NCI-H1048 (cell line): Measurements from ENCODE around the gene USP31.
"Not testable (repeated sequence)": the region's sequence is repeated elsewhere in the genome, so short reads cannot be mapped to it uniquely, and the experiment has no call there.

ENCODE experiments used
- DNase-seq: peaks from one replicate; lab custom pipeline; 2025; lab: John Stamatoyannopoulos, UW

Gene USP31

DNA sequence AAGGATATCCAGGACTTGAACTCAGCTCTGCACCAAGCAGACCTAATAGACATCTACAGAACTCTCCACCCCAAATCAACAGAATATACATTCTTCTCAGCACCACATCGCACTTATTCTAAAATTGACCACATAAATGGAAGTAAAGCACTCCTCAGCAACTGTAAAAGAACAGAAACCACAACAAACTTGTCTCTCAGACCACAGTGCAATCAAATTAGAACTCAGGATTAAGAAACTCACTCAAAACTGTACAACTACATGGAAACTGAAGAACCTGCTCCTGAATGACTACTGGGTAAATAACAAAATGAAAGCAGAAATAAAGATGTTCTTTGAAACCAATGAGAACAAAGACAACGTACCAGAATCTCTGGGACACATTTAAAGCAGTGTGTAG is 52.8 kb downstream of the USP31 start:
- DNase-seq = not testable (repeated sequence)

DNA sequence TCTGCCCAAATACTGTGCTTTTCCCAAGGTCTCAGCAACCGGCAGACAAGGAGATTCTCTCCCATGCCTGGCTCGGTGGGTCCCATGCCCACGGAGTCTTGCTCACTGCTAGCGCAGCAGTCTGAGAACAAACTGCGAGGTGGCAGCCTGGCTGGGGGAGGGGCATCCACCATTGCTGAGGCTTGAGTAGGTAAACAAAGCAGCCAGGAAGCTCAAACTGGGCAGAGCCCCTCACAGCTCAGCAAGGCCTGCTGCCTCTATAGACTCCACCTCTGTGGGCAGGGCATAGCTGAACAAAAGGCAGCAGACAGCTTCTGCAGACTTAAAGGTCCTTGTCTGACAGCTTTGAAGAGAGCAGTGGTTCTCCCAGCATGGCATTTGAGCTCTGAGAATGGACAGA is 55.1 kb downstream of the USP31 start:
- not testable (repeated sequence) for DNase-seq

DNA sequence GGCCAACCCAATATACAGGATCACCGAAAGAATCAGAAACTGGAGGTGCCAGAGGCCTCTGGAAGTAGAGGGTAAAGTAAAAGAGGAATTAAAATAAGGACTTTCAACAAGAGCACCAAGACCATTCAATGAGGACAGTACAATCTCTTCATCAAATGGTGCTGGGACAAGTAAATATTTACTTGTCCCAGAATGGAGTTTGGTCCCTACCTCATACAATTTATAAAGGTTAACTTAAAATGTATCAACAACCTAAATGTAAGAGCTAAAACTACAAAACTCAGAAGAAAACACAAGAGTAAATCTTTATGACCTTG is 56.5 kb downstream of the USP31 start:
- no peak for DNase-seq

DNA sequence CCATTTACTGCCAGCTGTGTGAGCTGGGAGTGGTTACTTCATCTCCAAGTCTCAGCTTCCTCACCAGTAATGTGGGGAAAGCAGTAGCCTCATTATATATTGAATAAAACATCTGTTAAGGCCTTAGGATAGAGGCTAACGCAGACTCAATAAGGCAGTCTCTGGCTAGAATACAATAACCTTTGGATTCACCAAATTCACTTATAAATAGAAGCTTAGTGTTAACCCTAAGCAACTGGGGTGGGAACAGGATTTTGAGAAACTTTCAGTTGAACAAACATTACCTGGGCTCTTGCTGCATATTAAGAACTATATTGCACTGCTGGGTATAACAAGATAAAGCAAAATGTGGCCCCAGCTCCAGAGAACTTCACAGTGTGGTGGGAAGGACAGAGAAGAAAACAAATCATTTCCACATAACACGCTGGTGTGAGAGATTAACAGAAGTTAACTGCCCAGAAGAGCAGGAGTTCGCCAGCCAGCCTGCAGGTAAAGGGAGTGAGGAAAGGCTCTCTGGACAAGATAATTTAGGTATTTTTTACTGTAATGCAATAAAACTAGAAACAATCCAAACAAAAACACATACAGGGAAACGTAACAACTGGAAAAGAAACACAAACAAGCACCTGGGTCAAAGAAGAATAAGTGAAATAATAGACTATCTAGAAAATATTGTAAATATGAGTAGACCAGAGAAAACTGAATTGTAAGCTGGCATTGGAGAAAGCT is 57.0 kb downstream of the USP31 start:
- no peak for DNase-seq

DNA sequence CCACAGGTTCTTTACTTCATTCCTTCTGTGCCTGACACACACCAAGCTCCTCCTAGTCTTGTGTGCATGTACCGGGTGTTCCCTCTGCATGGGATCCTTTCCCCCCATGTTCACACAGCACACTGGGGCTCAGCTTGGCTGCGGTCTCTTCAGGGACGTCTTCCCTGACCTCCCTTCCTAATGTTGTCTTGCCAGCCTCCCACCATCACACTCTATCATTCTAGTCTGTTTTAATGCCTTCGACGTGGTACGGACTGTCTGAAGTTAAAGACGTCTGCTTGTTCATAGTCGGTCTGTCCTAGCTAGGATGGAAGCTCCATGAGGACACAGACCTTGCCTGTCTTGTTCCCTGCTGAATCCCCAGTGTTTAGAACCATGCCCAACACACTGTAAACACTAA is 60.1 kb downstream of the USP31 start:
- DNase-seq = no peak

DNA sequence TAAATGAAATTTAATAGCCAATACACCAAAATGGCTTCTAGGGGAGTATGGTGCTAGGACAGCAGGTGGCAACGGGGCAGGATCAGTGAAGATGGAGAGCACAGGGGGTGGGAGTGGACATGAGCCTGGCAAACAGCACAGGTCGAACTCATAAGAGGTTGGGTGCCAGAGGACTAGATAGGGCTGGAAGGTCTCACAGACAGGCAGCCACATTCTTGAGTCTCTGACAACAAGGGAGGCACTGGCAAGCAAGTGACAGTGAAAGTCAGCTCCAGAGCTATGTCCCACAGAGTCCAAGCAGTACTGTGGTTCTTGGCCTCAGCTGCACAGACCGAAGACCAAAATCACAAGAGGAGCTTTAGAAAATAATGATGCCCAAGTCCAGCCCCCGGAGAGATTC is 61.2 kb downstream of the USP31 start:
- no peak for DNase-seq

DNA sequence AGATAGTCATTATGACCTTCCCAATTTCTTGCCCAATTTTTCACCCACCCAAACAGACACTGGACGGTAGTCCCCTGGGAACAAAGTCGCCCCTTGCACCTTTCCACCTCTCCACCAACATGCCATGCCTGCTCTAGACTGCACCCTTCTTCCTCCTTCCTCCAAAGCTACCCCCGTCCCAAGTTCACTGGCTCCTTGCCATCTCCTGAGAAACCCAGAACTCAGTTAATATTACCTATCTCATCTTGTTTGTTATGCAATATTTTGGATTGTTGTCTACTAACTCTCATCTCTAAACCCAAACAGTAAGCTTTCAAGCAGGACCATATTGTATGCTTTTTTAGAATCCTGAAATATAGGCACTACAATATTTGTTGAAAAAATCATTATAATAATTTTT is 63.3 kb downstream of the USP31 start:
- DNase-seq = no peak

DNA sequence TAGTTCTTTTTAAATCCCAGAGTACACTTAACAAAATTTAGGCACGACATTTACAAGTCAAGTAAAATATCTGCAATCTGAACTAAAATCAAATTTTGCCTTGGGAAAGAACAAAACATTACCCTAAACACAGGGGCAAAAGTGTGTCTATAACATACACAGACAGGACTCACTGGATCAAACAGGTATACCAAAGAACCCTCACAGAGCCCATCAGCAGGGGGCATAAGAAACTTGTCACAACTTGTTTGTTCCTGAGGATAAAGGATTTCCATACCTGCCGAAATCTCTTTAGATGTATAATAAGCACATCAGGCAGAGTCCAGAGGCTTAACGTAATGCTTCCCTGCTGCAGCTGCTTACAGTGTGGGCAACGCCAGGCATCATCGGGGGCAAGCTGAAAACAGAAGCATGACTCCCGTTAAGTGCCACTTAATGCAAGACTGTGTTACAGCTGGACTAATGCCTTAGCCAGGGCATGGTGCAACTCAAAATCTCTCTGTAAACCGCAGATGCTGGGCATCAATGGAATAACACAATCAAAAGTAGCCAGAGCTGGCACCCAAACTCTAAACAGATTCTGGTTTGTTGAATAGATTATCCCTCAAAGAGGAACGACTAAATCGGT is 67.0 kb downstream of the USP31 start:
- DNase-seq = no peak

DNA sequence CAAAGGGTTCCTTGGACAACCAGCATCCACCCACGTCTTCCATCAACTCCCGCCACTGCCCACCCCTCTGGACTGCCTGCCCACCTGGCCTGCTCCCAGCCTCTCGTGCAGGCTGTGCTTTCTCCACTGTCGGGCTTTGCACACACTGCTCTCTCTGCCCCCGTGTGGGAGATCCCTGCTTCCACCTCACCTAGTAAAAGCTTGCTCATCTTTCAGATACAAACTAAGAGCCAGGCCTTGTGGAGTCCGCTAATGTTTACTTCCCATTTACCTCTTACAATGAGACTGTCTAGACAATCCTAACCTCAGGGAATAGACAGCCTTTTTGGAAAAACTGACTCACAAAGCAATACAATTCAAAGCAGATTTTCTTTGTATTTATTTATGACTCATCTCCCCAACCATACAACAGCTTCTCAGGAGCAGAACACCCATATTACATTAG is 67.6 kb downstream of the USP31 start:
- DNase-seq = no peak

DNA sequence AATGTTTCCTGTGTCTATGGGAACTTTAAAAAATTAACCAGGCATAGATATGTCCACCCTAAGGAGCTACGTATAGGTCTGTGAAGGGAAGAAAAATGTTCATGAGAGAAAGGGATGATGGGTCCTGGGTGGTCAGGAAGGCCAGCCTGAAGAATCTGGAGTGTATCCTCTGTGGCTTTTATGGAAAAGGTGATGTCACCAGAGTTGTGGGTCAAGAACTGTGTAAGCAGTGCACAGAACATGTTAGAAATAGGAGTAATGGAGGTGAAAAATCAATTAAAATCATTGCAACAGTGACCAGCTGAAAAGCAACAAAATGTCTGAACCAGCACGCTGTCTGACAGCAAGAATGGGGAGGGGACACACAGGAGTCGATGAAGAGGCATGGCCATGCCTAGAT is 68.5 kb downstream of the USP31 start:
- no peak for DNase-seq

DNA sequence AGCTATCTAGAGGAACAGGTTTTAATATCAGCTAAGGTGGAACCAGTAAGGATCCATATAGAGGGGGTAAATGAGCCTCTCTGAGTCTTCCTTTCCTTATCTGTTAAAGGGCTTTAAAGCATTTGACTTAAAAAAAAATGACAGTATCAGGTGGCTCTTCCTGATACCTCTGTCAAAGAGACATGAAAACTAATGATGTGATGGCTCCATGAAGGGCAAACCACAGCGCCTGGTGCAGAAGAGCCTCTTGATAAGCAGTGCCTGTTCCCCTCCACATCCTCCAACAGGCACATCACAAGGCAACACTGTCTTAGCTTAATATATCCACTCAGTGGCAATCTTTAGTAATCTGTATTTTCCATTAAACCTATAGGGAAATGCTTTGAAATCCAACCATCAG is 68.9 kb downstream of the USP31 start:
- DNase-seq = no peak

DNA sequence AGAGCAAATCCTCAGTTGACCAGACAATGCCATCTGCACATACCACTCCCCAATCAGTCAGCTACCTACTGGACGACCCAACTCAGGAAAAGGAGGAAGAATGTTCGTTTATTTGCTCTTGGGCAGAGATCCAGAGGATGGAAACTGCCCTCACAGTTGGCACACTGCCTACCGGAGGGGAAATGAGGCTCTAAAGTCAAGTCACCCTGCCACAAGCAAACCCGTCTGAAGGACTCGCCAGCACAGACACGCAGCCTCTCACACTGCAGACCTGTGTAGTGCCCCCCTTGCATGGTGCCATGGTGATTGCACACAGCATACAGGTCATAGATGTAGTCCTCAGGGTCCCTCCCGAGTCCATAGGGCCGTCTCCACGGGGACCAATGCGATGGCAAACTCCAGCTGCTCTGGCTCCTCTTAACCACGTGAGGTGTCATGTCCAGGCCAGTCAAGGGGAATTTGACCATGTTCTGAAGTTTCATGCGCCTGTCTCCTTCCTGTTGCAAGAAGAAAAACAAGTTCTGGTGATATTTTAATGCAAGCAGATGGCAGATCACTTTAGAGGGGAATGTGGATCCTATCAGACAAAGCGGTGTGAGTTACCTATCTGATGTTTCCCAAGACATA is 69.5 kb downstream of the USP31 start:
- DNase-seq = no peak

DNA sequence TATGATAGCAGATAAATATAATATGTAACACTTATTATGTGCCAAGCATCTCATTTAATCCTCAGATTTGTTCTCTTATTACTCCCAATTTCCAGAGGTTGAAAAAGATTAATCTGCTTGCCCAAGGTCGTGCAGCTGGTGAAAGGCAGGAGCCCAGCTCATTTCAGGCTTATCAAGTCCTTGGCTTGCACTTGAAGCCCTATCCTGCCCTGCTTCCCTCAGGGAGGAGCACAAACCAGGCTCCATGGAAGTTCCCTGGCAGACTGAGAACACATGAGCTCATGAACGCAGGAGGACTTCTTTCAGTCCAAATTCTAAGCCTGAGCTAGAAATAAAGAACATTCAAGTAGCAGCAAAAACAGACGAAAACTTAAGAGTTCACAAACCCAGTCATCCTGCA is 74.8 kb downstream of the USP31 start:
- no peak for DNase-seq

DNA sequence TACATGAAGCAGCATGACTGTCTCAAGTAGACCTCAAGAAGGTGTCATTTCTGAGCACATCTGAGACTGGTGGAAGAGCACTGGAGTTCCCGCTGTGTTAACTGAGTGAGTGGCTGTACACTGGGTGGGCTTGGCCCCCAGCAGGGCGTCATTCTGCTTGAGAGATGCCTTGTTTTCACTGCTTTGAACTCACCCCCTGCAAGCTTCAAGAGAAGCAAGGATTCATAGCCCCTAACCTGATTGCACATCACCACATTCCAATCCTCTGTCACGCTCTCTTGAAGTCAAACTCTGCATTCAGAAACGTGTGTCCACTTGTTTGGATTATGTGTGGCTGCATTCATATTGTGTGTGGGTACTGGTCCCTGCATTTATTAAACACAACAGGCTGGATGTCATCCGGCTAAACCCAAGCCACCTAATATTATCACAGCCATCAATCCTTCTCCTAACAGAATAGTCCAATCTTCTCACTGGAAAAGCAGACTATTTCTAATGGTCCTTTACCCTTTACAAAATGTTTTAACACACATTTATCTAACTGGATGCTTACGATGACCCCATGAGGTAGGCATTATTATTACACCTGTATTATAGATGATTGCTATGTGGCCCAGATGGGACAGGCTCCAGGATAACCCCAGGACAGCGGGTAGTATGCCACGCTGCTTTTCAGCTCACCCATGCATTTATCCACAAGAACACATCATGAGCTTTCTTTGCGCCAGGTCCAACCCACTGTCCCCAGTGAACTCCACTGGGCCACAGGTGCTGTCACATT is 76.3 kb downstream of the USP31 start:
- DNase-seq = no peak

DNA sequence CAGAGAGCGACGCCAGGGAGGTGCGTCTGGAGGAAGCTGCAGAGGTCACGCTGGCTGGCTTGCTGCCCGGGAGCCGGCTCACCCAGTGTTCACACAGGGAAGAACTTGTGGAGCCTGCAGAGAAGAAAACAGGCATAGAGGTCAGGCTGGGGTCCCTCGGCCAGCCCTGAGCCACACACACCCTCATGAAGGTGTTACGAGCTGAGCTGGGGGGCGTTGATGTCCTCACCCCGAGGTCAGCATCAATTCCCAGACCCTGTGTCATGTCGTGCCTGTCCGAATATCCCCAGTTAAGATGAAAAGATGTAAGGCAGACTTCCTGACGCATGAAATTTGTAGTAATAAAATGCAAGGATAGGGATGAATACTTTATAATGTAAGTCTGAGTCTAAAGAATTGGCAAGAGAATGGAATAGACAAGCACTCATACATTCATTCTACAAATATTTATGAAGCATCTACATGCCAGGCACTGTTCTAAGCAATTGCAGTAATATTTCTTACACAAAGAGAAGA is 77.1 kb downstream of the USP31 start:
- no peak for DNase-seq

DNA sequence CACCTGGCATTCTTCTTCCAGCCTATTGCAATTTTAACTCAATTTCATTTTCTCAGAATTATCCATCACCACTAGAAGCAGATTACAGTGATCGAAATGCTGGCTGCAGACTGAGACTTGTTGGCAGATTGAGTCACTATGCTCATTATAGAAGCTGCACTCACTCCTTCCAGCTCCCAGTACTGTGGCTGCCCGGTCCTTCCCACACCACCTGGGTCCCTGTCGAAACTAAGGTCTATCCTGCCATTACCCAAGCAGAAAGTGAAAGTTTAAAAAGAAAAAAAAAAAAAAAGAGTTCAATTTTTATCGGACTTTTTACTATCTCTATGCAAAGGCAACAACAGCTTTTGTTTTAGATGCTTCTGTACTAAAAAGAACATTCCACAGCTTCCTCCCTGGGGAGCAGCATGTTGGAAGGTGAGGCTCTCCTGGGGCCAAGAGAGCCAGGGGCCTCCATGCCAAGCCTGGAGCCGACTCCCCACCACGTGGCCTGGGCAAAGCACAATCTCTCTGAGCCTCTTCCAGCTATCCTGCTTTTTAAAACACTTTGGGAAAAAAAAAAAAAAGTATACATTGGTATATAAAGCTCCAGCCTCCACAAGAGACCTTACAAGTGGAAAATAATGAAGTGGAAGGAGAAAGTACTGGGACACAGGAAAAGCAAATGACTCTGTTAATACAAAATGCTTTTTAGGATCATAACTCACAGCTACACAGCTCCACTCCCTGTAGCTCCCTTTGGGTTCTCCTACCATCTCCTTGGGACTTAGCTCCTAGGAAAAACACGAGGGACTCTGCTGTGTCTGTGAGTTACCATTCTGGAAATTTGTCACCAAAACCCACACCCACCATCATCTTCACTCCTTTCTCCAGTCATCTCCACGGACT is 77.8 kb downstream of the USP31 start:
- DNase-seq = no peak

DNA sequence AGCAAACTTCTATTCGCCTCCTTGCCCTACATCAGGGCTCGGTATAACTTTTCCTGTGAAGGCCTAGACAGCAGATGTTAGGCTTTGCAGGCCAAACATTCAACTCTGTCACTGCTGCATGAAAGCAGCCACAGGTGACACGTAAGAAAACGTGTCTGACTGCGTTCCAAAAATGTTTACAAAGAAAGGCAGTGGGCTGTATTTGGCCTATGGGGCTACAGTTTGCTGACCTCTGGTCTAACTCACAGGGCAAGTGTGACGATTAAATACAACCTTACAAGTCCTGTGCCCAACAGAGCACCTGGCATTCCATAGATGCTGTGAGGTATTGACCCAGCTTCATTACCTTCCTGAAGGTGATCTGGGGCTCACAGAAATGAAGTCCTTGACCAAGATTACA is 79.4 kb downstream of the USP31 start:
- no peak for DNase-seq

DNA sequence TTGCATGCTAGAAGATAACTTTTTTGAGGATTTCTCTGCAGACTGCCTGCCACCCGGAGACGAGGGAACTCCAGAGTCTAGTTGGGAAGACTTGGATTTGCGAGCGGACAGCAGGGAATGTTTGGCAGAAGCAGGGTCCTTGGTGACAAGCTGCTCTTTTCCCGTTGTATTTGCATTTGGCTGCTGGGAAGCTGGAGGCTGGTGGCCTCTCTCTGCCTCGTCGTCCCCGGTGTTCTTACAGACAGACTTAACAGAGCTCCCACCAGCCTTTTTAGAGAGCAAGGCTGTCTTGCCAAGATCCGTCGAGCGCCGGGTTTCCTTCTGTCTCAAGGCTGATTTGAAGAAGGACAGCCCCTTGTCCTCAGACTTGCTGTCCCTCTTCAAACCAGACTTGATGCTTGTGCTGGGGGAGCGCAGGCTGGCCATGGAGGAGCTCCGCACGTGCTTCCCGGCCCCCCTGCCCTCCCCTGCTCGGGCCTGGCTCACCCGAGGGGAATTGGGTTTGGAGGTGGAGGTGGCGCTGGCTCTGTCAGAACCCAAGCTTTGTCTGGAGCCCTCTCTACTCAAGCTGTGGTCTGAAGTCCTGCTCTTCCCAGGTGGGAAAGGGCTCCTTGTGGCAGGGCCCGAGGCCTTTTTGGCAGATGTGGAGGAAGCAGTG is 81.0 kb downstream of the USP31 start:
- no peak for DNase-seq

DNA sequence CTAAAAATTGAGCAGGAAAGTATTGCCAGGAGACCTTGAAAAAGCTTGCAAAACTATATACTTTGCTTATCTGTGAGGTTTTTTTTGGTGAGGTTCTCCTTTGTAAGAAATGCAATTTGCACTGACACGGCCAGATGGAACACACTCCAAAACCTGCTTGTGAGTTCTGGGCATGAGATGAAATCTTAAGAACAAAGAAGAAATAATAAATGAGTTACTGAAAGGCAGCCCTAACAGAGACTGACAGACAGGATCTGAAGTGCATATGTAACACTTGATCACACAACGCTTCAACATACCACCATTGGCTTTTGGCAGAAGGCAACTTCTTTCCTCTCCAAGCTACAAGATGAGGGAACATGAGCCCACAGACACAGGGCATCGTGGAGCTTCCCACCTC is 82.6 kb downstream of the USP31 start:
- no peak for DNase-seq

DNA sequence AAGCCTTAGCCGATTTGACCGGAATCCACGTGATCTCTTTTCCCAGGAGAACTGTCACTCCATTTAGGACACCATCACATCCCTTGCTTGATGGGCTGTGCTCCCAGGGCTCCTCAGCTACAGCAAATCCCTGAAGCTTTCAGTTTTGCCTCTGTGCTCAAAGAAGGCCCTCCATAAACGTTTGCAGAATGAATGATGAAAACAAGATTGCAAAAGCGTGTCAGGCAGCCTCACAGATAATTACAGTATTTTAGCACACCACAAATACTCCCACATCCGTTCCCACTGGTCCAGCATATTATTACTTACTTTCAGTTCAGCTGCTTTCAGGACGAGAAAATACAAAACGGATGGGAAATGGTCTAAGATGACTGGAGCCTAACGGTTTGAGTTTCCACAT is 84.6 kb downstream of the USP31 start:
- no peak for DNase-seq

DNA sequence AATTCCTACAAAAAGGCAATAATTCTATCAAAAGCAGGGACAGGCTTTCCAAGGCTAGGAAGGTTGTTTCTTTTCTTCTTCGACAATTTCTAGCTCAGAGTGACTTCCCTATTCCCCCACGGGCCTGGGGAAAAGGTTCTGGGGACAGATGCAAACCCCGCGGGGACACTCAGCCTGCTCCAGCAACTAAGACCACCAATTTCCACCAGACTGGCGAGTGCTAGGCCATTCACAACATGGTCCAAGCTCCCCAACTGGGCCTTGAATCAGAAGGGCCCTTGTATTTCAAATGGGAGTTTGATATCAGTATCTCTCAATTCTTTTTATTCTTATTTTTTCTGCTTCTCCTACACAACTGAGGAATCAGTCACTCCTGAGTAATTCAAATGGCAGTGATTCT is 86.7 kb downstream of the USP31 start:
- DNase-seq = no peak
